Natural killer cell treated with Interleukin-12 subunit alpha and Interleukin-12 subunit beta and Interleukin-15 and Interleukin-18, amount 100 ng/mL, for 72 hours (primary cell): Measurements from ENCODE around the gene REC8. TPM values are rescaled to one million over a fixed set of nuclear protein-coding genes. Genes with fewer than 3 reads are reported as not detected.

Source experiments
- ATAC-seq, 2 donors: fragments of 150-1000 bp; cut with Tn5 transposase in 1 of 2; sonication (Bioruptor Pico), chemical (Tn5 transposase) in 1 of 2; 2 replicates each; pipeline ENCODE4 v1.10.0; 2021
- DNase-seq: peaks from one replicate; pipeline ENCODE4 v3.0.0; 2022; ENCODE audit warnings: low spot score
- H3K27ac Mint-ChIP-seq, 2 donors: 1 replicate in 1 of 2; 2 replicates in 1 of 2; pipeline ENCODE4 v1.8.0; 2022; ENCODE audit warnings: mixed read lengths in 2 of 2, mild to moderate bottlenecking in 1 of 2, moderate library complexity in 1 of 2
- H3K27me3 Mint-ChIP-seq, 2 donors: 1 replicate in 1 of 2; 2 replicates in 1 of 2; pipeline ENCODE4 v1.8.0; 2022; ENCODE audit warnings: mixed read lengths in 2 of 2
- H3K36me3 Mint-ChIP-seq: one replicate; pipeline ENCODE4 v1.8.0; 2022; ENCODE audit warnings: mixed read lengths
- H3K4me1 Mint-ChIP-seq, 2 donors: 1 replicate in 1 of 2; 2 replicates in 1 of 2; pipeline ENCODE4 v1.8.0; 2022; ENCODE audit warnings: low read depth in 2 of 2, mixed read lengths in 2 of 2, mild to moderate bottlenecking in 1 of 2
- H3K4me3 Mint-ChIP-seq: one replicate; pipeline ENCODE4 v1.8.0; 2022; ENCODE audit warnings: mixed read lengths
- H3K9me3 Mint-ChIP-seq: 2 replicates; pipeline ENCODE4 v1.8.0; 2022; ENCODE audit warnings: mixed read lengths
- total RNA-seq, 2 donors: library from RNA; stranded (reverse); gene quantifications; one replicate each; pipeline ENCODE4 v1.2.3, GENCODE V29; 2022

Gene REC8
- total RNA-seq, 2 donors from 2014 or later, result 52.1 to 85.9 TPM

GRCh38 chr14:24178399-24179178 lies 6.7 kb downstream of the REC8 start:
- ATAC-seq, result no peak
- no peak overlapping the region for H3K27ac Mint-ChIP-seq
- no peak for DNase-seq

DNA sequence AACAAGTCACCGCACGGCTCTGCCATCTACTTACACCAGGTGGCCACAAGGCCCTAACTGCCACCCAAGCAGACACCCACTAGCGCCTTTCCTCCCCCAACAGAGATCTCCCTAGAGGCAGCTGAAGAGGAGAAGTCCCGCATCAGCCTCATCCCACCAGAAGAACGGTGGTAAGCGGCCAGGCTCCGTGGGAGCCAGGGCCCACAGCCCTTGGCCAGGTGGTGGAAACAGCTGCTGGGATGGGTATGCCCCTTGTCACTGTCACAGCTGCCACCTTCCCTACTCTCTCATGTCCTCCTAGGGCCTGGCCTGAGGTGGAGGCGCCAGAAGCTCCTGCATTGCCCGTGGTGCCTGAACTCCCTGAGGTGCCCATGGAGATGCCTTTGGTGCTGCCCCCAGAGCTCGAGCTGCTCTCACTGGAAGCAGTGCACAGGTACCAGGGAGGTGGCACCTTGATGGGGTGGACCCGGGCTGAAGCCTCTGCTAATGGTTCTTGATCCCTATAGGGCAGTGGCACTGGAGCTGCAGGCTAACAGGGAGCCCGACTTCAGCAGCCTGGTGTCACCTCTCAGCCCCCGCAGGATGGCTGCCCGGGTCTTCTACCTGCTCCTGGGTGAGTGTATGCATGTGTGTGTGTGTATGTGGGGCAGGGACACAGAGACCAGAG lies 7.5 kb downstream of the REC8 start:
- Mint-ChIP-seq H3K36me3 (peaks cover 6% of the 10 kb centered on the region), H3K4me3 (no peak overlapping the region), H3K4me1 (peaks cover 0 to 16% of the 10 kb centered on the region in 2 donors), H3K27ac (no peak overlapping the region), H3K27me3 (no peaks in the 10 kb centered on the region), H3K9me3 (no peaks in the 10 kb centered on the region)
- DNase-seq (no peak), ATAC-seq (no peak)

More at GRCh38 chr14:24178399-24179178, 6.7 kb downstream of the REC8 start:
- no peaks in the 10 kb centered on the region for H3K9me3 Mint-ChIP-seq
- no peak overlapping the region for H3K4me3 Mint-ChIP-seq
- peaks cover 6% of the 10 kb centered on the region for H3K36me3 Mint-ChIP-seq
- H3K4me1 Mint-ChIP-seq, result peaks cover 0 to 16% of the 10 kb centered on the region in 2 donors
- H3K27me3 Mint-ChIP-seq, result no peaks in the 10 kb centered on the region

- H3K36me3 Mint-ChIP-seq, result peaks cover 6% of the 10 kb centered on the region
- ATAC-seq, result no peak
Measured at GRCh38 chr14:24179961-24180796, 8.3 kb downstream of the REC8 start.

GRCh38 chr14:24181371-24182077 lies 9.6 kb downstream of the REC8 start:
- DNase-seq (no peak), ATAC-seq (peak in 1 of 2 donors; percentile 8)
- Mint-ChIP-seq H3K27me3 (no peaks in the 10 kb centered on the region), H3K4me1 (peaks cover 0 to 16% of the 10 kb centered on the region in 2 donors), H3K36me3 (peaks cover 6% of the 10 kb centered on the region), H3K4me3 (no peak overlapping the region), H3K9me3 (no peaks in the 10 kb centered on the region), H3K27ac (peak overlapping the region in 1 of 2 donors; percentile 72)

More at GRCh38 chr14:24179961-24180796, 8.3 kb downstream of the REC8 start:
- Mint-ChIP-seq H3K9me3 (no peaks in the 10 kb centered on the region), H3K4me1 (peaks cover 0 to 16% of the 10 kb centered on the region in 2 donors), H3K4me3 (no peak overlapping the region), H3K27me3 (no peaks in the 10 kb centered on the region), H3K27ac (no peak overlapping the region)
- DNase-seq, result no peak

- no peak overlapping the region for H3K4me3 Mint-ChIP-seq
- DNase-seq (no peak), ATAC-seq (no peak)
- no peaks in the 10 kb centered on the region for H3K9me3 Mint-ChIP-seq
- peak overlapping the region; percentile 27 to 39 for H3K27ac Mint-ChIP-seq
- H3K27me3 Mint-ChIP-seq, result no peaks in the 10 kb centered on the region
- H3K36me3 Mint-ChIP-seq, result peaks cover 9% of the 10 kb centered on the region
- peaks cover 5 to 21% of the 10 kb centered on the region in 2 donors for H3K4me1 Mint-ChIP-seq
Measured at GRCh38 chr14:24182110-24182882, 10.4 kb downstream of the REC8 start.

GRCh38 chr14:24183014-24183481 lies 11.2 kb downstream of the REC8 start:
- Mint-ChIP-seq H3K4me1 (peaks cover 10 to 27% of the 10 kb centered on the region in 2 donors), H3K36me3 (peaks cover 9% of the 10 kb centered on the region), H3K9me3 (no peaks in the 10 kb centered on the region), H3K4me3 (no peak overlapping the region), H3K27ac (peak overlapping the region; percentile 27 to 39), H3K27me3 (no peaks in the 10 kb centered on the region)
- ATAC-seq (no peak), DNase-seq (no peak)

GRCh38 chr14:24184104-24184970 lies 12.5 kb downstream of the REC8 start:
- H3K4me3 Mint-ChIP-seq, result no peak overlapping the region
- H3K27me3 Mint-ChIP-seq, result no peaks in the 10 kb centered on the region
- H3K4me1 Mint-ChIP-seq, result peaks cover 17 to 28% of the 10 kb centered on the region in 2 donors
- H3K27ac Mint-ChIP-seq, result peak overlapping the region in 1 of 2 donors; percentile 17
- H3K36me3 Mint-ChIP-seq, result peaks cover 9% of the 10 kb centered on the region
- DNase-seq, result no peak
- no peak for ATAC-seq
- H3K9me3 Mint-ChIP-seq, result no peaks in the 10 kb centered on the region

DNA sequence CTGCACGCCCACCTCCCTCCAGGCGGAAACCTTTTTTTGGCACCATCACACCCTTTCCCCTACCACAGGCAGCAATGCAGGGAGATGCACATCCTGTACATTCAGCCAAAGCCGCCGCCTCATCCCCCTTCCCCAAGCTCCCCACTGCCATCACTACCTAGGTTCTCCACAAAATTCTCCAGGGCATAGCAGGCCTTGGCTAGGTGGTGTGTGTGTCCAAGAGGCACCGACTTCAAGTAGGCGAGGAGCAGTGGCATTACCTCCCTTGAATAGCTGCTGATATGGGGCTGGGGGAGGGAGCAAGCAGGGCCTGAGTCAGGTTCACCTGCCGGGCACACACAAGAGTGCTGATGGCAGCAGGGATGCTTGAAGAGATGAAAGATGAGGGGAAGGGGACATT lies 13.1 kb downstream of the REC8 start:
- DNase-seq, result no peak
- Mint-ChIP-seq H3K27ac (peak overlapping the region in 1 of 2 donors; percentile 17), H3K27me3 (no peaks in the 10 kb centered on the region), H3K36me3 (peaks cover 9% of the 10 kb centered on the region), H3K9me3 (no peaks in the 10 kb centered on the region), H3K4me1 (peaks cover 19 to 26% of the 10 kb centered on the region in 2 donors), H3K4me3 (no peak overlapping the region)
- ATAC-seq, result no peak

GRCh38 chr14:24185741-24186140 lies 13.9 kb downstream of the REC8 start:
- Mint-ChIP-seq H3K4me1 (peaks cover 19 to 28% of the 10 kb centered on the region in 2 donors), H3K4me3 (no peak overlapping the region), H3K27me3 (no peaks in the 10 kb centered on the region), H3K9me3 (no peaks in the 10 kb centered on the region), H3K36me3 (peaks cover 8% of the 10 kb centered on the region), H3K27ac (no peak overlapping the region)
- DNase-seq (no peak), ATAC-seq (no peak)

DNA sequence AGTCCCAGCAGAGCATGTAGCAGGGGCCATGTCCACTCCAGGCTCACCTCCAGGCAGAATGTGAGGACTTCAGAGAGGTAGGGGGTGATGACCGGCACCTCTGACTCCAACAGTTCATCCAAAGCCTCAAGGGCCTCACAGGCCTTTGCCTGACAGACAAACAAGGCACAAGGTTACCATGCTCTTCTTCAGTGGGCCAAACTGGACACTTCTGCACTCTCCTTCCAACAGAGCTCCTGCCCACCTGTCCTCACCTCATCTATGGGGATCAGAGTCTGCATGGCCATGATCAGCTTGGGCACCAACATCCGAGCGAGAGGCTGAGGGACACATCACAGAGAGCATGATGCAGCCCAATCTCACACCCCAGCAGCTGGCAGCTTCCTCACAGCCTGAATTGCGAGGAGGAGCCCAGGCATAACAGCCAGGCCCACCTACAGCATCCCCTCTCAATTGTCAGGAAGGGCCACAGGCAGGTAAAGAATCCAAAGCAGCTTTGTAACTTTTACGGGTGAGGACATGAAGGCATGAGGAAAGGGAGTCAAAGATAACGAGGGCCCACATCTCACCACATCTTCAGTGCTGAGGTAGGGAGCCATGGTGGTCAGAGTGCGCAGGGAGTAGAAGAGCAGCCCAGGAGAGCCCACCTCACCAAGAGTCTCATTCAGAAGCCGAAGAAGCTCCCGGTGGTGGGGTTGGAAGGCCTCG lies 15.1 kb downstream of the REC8 start:
- Mint-ChIP-seq H3K36me3 (peaks cover 4% of the 10 kb centered on the region), H3K4me1 (peaks cover 21 to 25% of the 10 kb centered on the region in 2 donors), H3K27me3 (no peaks in the 10 kb centered on the region), H3K27ac (peak overlapping the region; percentile 76 to 85), H3K9me3 (no peaks in the 10 kb centered on the region), H3K4me3 (peak overlapping the region; percentile 91)
- DNase-seq, result no peak
- no peak for ATAC-seq

GRCh38 chr14:24187539-24187915 lies 15.6 kb downstream of the REC8 start:
- H3K9me3 Mint-ChIP-seq, result no peaks in the 10 kb centered on the region
- peaks cover 8% of the 10 kb centered on the region for H3K36me3 Mint-ChIP-seq
- H3K27me3 Mint-ChIP-seq, result no peaks in the 10 kb centered on the region
- DNase-seq (no peak), ATAC-seq (no peak)
- H3K4me1 Mint-ChIP-seq, result peaks cover 26 to 28% of the 10 kb centered on the region in 2 donors
- peak overlapping the region; percentile 76 to 85 for H3K27ac Mint-ChIP-seq
- peak overlapping the region; percentile 91 for H3K4me3 Mint-ChIP-seq
